Coronary artery (tissue), 2 donors: ENCODE results near the gene GMDS.

Experiments used
- DNase-seq: peaks from one replicate; pipeline ENCODE4 v3.0.0-alpha.2; 2017; ENCODE audit warnings: low spot score
- H3K27ac ChIP-seq, 2 donors: fragments of 200-600 bp; sonication (generic); one replicate each; pipeline ENCODE4 v1.5.1; 2016 to 2019
- H3K4me3 ChIP-seq: fragments of 200-600 bp; sonication (generic); 2 replicates; pipeline ENCODE4 v1.5.1; 2016; ENCODE audit warnings: mild to moderate bottlenecking, moderate library complexity
- CTCF ChIP-seq: fragments of 200-600 bp; sonication (generic); IDR thresholded peaks from one replicate; pipeline ENCODE4 v1.5.1; 2019; ENCODE audit warnings: antibody characterized with exemption

The GMDS gene

GRCh38 chr6:2037237-2037926, 208.0 kb downstream of the GMDS start:
- Histone ChIP-seq H3K27ac (no peak overlapping the region), H3K4me3 (no peak overlapping the region)
- TF ChIP-seq CTCF, result no peak
- no peak for DNase-seq

DNA sequence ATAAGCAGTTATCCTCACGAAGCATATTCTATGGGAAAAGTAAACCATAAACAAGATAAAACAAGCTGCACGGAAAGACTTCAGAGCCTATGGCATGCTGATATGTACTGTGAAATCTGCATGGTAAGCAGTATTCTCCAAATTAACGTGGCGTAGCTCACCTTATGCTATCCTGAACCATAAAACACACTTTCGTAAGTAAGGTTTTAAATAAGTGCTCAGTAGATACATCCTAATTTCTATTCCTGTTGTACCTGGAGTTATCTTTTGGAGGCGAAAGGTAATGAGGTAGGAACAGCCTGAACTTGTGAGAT, 208.7 kb downstream of the GMDS start:
- DNase-seq, result no peak
- H3K4me3 ChIP-seq, result no peak overlapping the region
- H3K27ac ChIP-seq, result no peak overlapping the region
- TF ChIP-seq CTCF, result no peak

GRCh38 chr6:2035826-2036709, 209.3 kb downstream of the GMDS start:
- H3K4me3 ChIP-seq, result no peak overlapping the region
- H3K27ac ChIP-seq, result no peak overlapping the region
- no peak for DNase-seq
- no peak for TF ChIP-seq CTCF

GRCh38 chr6:2035046-2035445, 210.4 kb downstream of the GMDS start:
- Histone ChIP-seq H3K27ac (no peak overlapping the region), H3K4me3 (no peak overlapping the region)
- no peak for TF ChIP-seq CTCF
- DNase-seq, result no peak

- no peak overlapping the region for H3K4me3 ChIP-seq
- no peak overlapping the region for H3K27ac ChIP-seq
- no peak for DNase-seq
- no peak for TF ChIP-seq CTCF
Observed at GRCh38 chr6:2034256-2034655, 211.1 kb downstream of the GMDS start.

DNA sequence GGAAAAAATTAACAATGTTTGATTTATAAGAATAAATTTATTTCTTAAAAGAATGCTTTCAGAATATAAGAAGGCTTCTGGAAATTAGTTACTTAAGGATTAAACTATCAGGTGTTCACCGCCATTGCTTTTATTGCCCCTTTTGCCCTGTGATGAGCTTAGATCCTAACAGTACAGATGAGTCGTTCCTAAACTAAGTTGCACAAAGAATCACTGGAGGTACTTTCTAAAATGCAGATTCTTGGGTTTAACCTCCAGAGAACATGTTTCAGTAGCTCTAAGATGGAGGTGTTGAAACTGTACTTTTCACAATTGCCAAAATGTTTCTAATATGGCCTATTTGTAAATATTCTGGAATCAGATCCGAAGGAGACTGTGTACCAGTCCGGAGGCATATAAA, 211.9 kb downstream of the GMDS start:
- H3K27ac ChIP-seq, result no peak overlapping the region
- no peak for DNase-seq
- no peak for TF ChIP-seq CTCF
- H3K4me3 ChIP-seq, result no peak overlapping the region
